Neural cell (in vitro differentiated cells): ENCODE results near the gene ITM2B. TPM values are rescaled to one million over a fixed set of nuclear protein-coding genes. Genes with fewer than 3 reads are reported as not detected.

Source experiments
- H2AFZ ChIP-seq: fragments of 200-600, 300-800 bp; sonication (generic), shearing (Covaris generic); 2 replicates; pipeline ENCODE4 v1.6.0; 2014; ENCODE audit warnings: low read depth, mild to moderate bottlenecking, antibody characterized with exemption, low read length, moderate library complexity
- H3F3A ChIP-seq: fragments of 200-600 bp; shearing (Covaris generic); 2 replicates; pipeline ENCODE4 v1.6.1; 2016; ENCODE audit warnings: mild to moderate bottlenecking, moderate library complexity, mixed read lengths, antibody characterized with exemption, low read length; ENCODE audit not compliant: insufficient read depth, poor library complexity, severe bottlenecking
- H3K27ac ChIP-seq: fragments of 200-600, 300-800 bp; sonication (generic), shearing (Covaris generic); 2 replicates; pipeline ENCODE4 v1.5.1; 2014; ENCODE audit warnings: mild to moderate bottlenecking, low read length, moderate library complexity
- H3K27me3 ChIP-seq: fragments of 300-800, 200-600 bp; sonication (generic), shearing (Covaris generic); 2 replicates; pipeline ENCODE4 v1.6.0; 2014; ENCODE audit warnings: mild to moderate bottlenecking, low read depth, low read length, moderate library complexity; ENCODE audit not compliant: insufficient read depth
- H3K36me3 ChIP-seq: fragments of 300-800, 200-600 bp; sonication (generic), shearing (Covaris generic); 2 replicates; pipeline ENCODE4 v1.5.1; 2014; ENCODE audit warnings: mild to moderate bottlenecking, antibody characterized with exemption, low read length, moderate library complexity; ENCODE audit not compliant: insufficient read depth
- H3K4me2 ChIP-seq: fragments of 300-800, 200-600 bp; sonication (generic), shearing (Covaris generic); 2 replicates; pipeline ENCODE4 v1.6.0; 2014; ENCODE audit warnings: mild to moderate bottlenecking, low read length
- H3K4me3 ChIP-seq: fragments of 300-800, 200-600 bp; sonication (generic), shearing (Covaris generic); 2 replicates; pipeline ENCODE4 v1.5.1; 2014; ENCODE audit warnings: mild to moderate bottlenecking, low read length, moderate library complexity
- H3K79me2 ChIP-seq: fragments of 200-600 bp; shearing (Covaris generic); replicated peaks from 2 replicates; pipeline ENCODE4 v1.6.0; 2014; ENCODE audit warnings: mild to moderate bottlenecking, low read length, moderate library complexity; ENCODE audit not compliant: insufficient read depth
- H3K9ac ChIP-seq: fragments of 300-800, 200-600 bp; sonication (generic), shearing (Covaris generic); 2 replicates; pipeline ENCODE4 v1.6.1; 2016; ENCODE audit warnings: mild to moderate bottlenecking, low read length, mixed read lengths
- H3K9me2 ChIP-seq: fragments of 200-600 bp; shearing (Covaris generic); 2 replicates; pipeline ENCODE4 v1.6.1; 2016; ENCODE audit warnings: mild to moderate bottlenecking, low read length, mixed read lengths; ENCODE audit not compliant: insufficient read depth
- H3K9me3 ChIP-seq: fragments of 200-600, 300-800 bp; sonication (generic), shearing (Covaris generic); 2 replicates; pipeline ENCODE4 v1.6.1; 2016; ENCODE audit warnings: mild to moderate bottlenecking, mixed run types, low read length, moderate library complexity, mixed read lengths
- H4K20me1 ChIP-seq: fragments of 200-600 bp; shearing (Covaris generic); 2 replicates; pipeline ENCODE4 v1.6.1; 2016; ENCODE audit warnings: mild to moderate bottlenecking, mixed run types; ENCODE audit not compliant: insufficient read depth
- EP300 ChIP-seq: fragments of 450-650 bp; conservative IDR thresholded peaks from 2 replicates; pipeline ENCODE4 v1.6.1; 2014; ENCODE audit warnings: antibody characterized with exemption, mild to moderate bottlenecking, moderate library complexity; ENCODE audit not compliant: poor library complexity, severe bottlenecking
- EZH2 ChIP-seq: fragments of 200-600, 300-800 bp; shearing (Covaris generic), sonication (generic); IDR thresholded peaks from 2 replicates; pipeline ENCODE4 v1.6.1; 2014; ENCODE audit warnings: antibody characterized with exemption, low read length, borderline replicate concordance, mild to moderate bottlenecking; ENCODE audit not compliant: insufficient read depth, poor library complexity, severe bottlenecking
- MXI1 ChIP-seq: fragments of 450-650 bp; conservative IDR thresholded peaks from 2 replicates; pipeline ENCODE4 v1.6.1; 2014; ENCODE audit warnings: antibody characterized with exemption, mild to moderate bottlenecking; ENCODE audit not compliant: poor library complexity, severe bottlenecking
- POLR2AphosphoS5 ChIP-seq: IDR thresholded peaks from 2 replicates; pipeline ENCODE4 v1.6.1; 2012
- RAD21 ChIP-seq: fragments of 450-650 bp; conservative IDR thresholded peaks from 2 replicates; pipeline ENCODE4 v1.6.1; 2014; ENCODE audit warnings: antibody characterized with exemption, mild to moderate bottlenecking, moderate library complexity
- SMC3 ChIP-seq: fragments of 450-650 bp; conservative IDR thresholded peaks from 2 replicates; pipeline ENCODE4 v1.6.1; 2014; ENCODE audit warnings: antibody characterized with exemption, mild to moderate bottlenecking, moderate library complexity; ENCODE audit not compliant: poor library complexity
- TAF1 ChIP-seq: IDR thresholded peaks from 2 replicates; pipeline ENCODE4 v1.6.1; 2012; ENCODE audit warnings: low read depth
- polyA plus RNA-seq: library from polyadenylated mRNA; depleted of rRNA; stranded (reverse); fragments of >200 nt; gene quantifications from 2 replicates; pipeline ENCODE4 v1.2.3, GENCODE V29; 2014
- TF ChIP-seq, protein P1 (sequence below): fragments of 450-650 bp; IDR thresholded peaks from 2 replicates; pipeline ENCODE4 v1.5.1; 2014; ENCODE audit warnings: antibody characterized with exemption, mild to moderate bottlenecking, moderate library complexity; ENCODE audit not compliant: poor library complexity, severe bottlenecking
- TF ChIP-seq, protein P2 (sequence below): IDR thresholded peaks from 2 replicates; pipeline ENCODE4 v1.6.1; 2012; ENCODE audit warnings: borderline replicate concordance

ITM2B gene
- polyA plus RNA-seq, 1 donor from 2014 or later = 275 TPM

DNA sequence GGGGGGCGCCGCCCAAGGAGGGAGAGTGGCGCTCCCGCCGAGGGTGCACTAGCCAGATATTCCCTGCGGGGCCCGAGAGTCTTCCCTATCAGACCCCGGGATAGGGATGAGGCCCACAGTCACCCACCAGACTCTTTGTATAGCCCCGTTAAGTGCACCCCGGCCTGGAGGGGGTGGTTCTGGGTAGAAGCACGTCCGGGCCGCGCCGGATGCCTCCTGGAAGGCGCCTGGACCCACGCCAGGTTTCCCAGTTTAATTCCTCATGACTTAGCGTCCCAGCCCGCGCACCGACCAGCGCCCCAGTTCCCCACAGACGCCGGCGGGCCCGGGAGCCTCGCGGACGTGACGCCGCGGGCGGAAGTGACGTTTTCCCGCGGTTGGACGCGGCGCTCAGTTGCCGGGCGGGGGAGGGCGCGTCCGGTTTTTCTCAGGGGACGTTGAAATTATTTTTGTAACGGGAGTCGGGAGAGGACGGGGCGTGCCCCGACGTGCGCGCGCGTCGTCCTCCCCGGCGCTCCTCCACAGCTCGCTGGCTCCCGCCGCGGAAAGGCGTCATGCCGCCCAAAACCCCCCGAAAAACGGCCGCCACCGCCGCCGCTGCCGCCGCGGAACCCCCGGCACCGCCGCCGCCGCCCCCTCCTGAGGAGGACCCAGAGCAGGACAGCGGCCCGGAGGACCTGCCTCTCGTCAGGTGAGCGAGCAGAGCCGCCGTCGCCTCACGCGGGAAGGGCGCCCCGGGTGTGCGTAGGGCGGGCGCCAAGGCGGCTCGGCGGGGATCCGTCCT, 70.5 kb downstream of the ITM2B start, which contains the start of gene RB1:
Gene RB1, plus strand, starts transcription at position 393 of the 784 bp plus-strand sequence. Its CDS starts 162 bp downstream, at position 555.
- peaks cover 22% of the 10 kb centered on the region for H3K79me2 ChIP-seq

DNA sequence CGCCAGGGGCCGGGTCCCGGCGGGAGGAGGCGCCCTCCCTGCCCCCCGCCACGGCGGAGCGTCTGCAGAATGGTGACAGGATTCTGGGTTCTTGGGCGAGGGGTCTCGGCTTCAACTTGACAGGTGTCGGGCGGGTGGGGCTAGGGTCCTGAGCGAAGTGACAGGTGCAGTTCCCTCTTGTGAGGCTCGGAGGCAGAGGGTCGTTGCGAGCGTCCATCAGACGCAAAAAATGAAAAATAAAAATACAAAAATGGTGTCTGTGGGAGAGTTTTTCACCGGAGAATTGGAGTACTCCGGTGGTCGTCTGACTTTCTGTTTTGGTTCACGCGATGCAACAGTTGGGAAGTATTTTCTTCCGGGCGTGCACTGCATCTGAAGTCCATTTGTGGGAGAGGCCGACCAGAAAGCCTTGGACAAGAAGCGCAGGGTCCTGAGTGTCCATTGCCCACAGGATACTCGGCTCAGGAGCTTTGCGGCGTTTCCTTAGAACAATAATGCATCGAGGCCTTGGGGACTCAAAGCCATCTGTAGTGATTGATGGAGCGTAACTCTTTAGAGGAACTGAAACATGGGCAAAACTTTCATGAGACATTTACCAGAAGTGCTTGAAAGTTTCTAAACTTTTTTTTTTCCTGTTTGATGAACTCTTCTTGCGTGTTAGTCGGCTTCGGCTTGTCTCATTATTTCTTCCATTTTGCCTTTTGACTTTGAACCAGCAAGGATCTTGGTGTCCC, 71.3 kb downstream of the ITM2B start:
- H2AFZ ChIP-seq = peak overlapping the region; percentile 98
- no peaks in the 10 kb centered on the region for H3F3A ChIP-seq
- no peaks in the 10 kb centered on the region for H3K27me3 ChIP-seq
- H3K27ac ChIP-seq = peak overlapping the region; percentile 75
- no peaks in the 10 kb centered on the region for H3K36me3 ChIP-seq
- no peaks in the 10 kb centered on the region for H3K9me3 ChIP-seq
- H3K4me3 ChIP-seq = peak overlapping the region; percentile 76
- peaks cover 22% of the 10 kb centered on the region for H3K79me2 ChIP-seq
- H4K20me1 ChIP-seq = no peaks in the 10 kb centered on the region
- H3K9ac ChIP-seq = peak overlapping the region; percentile 83
- no peaks in the 10 kb centered on the region for H3K9me2 ChIP-seq
- H3K4me2 ChIP-seq = peak overlapping the region; percentile 74
- TF ChIP-seq EZH2 = no peak
- TF ChIP-seq EP300 = no peak
- no peak for TF ChIP-seq TAF1
- no peak for TF ChIP-seq POLR2AphosphoS5
- no peak for TF ChIP-seq RAD21
- no peak for TF ChIP-seq MXI1
- TF ChIP-seq, protein P1, sequence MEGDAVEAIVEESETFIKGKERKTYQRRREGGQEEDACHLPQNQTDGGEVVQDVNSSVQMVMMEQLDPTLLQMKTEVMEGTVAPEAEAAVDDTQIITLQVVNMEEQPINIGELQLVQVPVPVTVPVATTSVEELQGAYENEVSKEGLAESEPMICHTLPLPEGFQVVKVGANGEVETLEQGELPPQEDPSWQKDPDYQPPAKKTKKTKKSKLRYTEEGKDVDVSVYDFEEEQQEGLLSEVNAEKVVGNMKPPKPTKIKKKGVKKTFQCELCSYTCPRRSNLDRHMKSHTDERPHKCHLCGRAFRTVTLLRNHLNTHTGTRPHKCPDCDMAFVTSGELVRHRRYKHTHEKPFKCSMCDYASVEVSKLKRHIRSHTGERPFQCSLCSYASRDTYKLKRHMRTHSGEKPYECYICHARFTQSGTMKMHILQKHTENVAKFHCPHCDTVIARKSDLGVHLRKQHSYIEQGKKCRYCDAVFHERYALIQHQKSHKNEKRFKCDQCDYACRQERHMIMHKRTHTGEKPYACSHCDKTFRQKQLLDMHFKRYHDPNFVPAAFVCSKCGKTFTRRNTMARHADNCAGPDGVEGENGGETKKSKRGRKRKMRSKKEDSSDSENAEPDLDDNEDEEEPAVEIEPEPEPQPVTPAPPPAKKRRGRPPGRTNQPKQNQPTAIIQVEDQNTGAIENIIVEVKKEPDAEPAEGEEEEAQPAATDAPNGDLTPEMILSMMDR = no peak
- TF ChIP-seq SMC3 = no peak

More for the DNA sequence above, 70.5 kb downstream of the ITM2B start, which contains the start of gene RB1:
- Histone ChIP-seq H3K9ac (peak within 1 kb of the TSS; percentile 83), H3K27ac (peak within 1 kb of the TSS; percentile 75), H3K9me2 (no peaks in the 10 kb centered on the region), H4K20me1 (no peaks in the 10 kb centered on the region), H3F3A (no peaks in the 10 kb centered on the region), H3K4me2 (peak within 1 kb of the TSS; percentile 80), H3K36me3 (no peaks in the 10 kb centered on the region), H2AFZ (peak within 1 kb of the TSS; percentile 98), H3K27me3 (no peaks in the 10 kb centered on the region), H3K9me3 (no peaks in the 10 kb centered on the region), H3K4me3 (peak within 1 kb of the TSS; percentile 76)
- TF ChIP-seq TAF1 (peak; percentile 77), POLR2AphosphoS5 (peak; percentile 92), SMC3 (peak; percentile 28), MXI1 (peak; percentile 62), EZH2 (no peak), EP300 (peak; percentile 58)
- TF ChIP-seq, protein P1 = no peak
- TF ChIP-seq, protein P2, sequence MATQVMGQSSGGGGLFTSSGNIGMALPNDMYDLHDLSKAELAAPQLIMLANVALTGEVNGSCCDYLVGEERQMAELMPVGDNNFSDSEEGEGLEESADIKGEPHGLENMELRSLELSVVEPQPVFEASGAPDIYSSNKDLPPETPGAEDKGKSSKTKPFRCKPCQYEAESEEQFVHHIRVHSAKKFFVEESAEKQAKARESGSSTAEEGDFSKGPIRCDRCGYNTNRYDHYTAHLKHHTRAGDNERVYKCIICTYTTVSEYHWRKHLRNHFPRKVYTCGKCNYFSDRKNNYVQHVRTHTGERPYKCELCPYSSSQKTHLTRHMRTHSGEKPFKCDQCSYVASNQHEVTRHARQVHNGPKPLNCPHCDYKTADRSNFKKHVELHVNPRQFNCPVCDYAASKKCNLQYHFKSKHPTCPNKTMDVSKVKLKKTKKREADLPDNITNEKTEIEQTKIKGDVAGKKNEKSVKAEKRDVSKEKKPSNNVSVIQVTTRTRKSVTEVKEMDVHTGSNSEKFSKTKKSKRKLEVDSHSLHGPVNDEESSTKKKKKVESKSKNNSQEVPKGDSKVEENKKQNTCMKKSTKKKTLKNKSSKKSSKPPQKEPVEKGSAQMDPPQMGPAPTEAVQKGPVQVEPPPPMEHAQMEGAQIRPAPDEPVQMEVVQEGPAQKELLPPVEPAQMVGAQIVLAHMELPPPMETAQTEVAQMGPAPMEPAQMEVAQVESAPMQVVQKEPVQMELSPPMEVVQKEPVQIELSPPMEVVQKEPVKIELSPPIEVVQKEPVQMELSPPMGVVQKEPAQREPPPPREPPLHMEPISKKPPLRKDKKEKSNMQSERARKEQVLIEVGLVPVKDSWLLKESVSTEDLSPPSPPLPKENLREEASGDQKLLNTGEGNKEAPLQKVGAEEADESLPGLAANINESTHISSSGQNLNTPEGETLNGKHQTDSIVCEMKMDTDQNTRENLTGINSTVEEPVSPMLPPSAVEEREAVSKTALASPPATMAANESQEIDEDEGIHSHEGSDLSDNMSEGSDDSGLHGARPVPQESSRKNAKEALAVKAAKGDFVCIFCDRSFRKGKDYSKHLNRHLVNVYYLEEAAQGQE = peak; percentile 93
